GM21529 (cell line): ENCODE results near the gene VSIR.

Source experiments
- ATAC-seq: cut with Tn5 transposase; IDR thresholded peaks from one replicate; pipeline ENCODE4 v1.9.1; 2021; ENCODE audit not compliant: unreplicated experiment

VSIR gene

DNA sequence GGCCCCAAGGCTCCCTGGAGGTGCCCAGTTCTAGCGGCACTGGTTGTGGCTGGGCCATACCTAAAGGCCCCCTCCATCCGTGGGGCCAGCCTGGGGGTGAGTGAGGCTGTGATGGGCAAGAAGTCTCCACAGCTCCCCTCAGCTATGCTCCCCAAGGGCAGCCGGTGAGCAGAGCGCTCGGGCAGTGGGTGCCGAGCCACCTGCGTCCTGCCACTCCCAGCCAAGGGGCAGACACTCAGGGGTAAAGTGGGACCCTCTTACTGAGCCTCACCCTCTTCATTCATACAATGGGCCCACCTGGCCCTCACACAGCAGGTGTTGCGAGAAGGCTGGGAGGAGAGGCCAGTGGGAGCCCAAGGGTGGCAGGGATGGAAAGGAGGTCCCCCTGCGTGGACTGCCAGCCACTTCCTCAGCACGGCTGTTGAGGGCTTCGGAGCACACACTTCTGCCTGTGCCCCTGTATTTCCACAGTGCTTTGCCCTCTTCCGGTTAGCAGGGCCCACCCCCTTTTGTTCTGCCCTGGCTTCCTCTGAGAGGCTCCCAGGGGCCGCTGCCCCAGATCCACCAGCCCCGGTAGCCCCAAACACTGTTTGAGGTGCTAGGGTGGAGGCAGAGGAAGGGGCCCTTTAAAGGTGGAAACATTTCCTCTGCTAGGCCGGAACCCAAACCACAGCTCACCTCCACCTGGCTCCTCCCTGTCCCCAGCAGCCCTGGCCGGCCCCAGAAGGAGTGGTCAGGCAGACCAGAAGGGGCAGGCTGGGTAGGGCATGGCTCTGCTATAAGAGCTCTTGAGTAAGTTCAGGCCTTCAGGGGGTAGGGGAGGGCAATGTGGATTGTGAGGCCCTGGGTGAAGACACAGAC lies 37.4 kb downstream of the VSIR start:
- no peak for ATAC-seq

DNA sequence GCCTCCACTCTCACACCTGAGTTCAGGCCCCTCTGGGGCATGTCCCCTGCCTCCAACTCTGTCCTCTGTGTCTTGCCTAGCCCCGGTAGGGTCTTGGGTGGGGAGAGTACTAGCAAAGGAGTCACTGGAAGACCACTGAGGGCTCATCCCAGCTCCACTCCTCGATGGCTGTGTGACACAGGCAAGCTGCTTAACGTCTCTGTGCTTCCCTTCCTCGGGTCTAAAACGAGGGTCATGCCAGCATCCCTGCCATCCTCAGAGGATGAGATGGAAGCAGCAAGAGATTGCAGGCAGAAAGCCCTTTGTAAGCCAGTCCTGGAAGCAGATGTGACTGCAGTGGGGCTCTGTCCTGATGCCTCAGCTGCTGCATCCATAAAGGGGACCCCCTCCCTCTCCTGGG lies 38.5 kb downstream of the VSIR start:
- ATAC-seq = no peak

DNA sequence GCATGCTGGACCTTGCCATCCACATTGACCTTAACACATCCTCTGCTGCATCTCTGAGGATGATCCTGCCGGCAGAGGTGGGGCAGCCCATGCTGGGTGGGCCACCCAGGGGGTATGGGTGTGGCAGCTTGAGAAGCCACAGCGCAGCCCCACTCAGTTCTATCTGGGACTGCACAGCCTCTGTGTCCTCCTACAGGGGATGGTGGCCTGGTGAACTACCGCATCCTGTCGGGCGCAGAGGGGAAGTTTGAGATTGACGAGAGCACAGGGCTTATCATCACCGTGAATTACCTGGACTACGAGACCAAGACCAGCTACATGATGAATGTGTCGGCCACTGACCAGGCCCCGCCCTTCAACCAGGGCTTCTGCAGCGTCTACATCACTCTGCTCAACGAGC lies 41.5 kb downstream of the VSIR start:
- no peak for ATAC-seq

DNA sequence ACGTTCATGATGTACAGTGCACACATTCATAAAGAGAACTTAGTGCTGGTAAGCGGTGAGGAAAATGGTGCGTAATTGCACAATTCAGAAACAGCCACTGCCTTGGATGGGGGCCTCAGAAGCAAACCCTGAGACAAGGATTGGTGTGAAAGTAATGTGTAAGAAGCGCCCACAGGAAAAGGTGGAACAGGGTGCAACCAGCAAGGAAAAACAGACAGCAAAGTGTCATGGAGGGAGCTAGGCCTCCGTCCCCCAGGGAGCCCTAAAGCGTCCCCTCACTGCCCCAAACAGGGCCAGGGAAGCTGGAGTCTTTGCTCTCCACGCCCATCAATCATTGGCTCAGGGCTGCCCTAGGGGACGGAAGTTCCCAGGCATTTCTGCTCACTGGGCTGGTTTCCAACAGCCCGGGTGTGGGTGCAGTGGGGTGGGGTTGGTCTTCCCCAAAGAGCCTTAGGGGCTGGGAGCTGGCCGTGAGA lies 44.1 kb downstream of the VSIR start:
- ATAC-seq = no peak

DNA sequence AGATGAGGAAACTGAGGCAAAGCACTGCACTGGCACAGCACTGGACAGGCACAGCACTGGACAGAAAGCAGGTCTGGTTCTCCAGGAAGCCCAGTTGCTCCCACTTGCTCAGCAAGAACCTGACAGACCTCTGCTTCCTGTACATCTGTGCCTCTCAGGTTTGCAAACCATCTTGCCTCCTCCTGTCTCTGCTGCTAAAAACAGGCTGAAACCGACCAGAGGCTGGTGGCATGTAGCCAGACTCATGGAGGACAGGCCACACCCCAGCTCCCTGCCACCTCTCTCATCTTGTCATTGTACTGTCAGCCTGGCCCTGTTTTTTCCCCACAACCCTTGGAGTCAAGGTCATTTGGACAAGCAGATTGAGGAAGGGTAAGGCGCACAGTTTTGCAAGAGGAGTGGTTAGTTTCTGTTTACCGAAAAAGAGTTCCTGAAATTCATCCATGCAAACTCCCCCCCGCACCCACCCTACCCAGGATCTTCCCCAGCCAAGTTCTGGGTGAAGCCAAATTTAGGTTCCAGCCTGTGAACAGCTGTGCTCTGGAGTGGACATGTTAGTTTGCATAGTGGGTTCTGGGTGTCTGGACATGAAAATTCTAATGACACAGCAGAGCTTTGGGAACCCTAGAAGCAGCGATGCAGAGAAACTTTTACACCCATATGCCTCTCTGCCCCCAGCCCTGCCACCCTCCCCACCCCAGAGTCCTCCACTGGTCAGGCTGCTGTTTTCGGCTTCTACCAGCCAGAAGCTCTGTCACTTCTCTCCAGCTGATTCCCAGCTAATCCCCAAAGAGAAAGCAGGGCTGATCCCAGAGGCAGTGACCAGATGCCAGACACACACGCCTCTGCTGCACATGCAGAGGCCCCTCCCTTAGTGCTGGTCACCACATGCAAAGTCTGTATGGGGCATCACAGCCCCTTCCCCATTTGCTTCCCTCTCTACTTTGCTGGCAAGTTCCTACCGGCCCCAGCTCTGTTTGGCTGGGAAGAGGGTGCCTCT lies 45.3 kb downstream of the VSIR start:
- peak; percentile 68 for ATAC-seq

DNA sequence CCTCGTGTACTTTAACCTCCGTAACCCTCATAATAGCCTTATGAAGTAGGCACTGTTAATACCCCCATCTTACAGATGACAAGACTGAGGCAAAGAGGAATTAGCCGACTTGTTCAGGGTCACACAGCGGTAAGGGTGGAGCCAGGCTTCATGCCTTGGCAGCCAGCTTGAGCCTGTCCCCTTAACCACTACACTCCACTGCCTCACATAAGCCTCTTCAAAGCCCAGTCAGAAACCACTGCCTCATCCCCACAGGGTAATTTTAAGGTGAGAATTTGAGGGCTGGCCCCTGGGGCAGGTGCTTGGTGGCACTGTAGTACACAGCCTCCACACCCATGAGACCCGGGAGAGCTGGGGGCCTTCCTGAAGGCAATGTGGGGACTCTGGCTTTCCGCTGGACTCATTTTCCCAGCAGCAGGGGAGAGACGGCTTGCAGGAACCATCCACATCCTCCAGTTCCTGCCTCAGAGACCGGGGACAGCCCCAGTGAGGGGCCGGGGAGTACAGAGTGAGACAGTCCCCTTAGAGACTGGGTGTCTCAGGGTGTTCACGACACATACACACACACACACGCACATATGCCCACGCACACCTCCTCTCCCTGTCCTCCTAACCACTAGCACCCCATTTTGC lies 46.1 kb downstream of the VSIR start:
- ATAC-seq = peak; percentile 55

DNA sequence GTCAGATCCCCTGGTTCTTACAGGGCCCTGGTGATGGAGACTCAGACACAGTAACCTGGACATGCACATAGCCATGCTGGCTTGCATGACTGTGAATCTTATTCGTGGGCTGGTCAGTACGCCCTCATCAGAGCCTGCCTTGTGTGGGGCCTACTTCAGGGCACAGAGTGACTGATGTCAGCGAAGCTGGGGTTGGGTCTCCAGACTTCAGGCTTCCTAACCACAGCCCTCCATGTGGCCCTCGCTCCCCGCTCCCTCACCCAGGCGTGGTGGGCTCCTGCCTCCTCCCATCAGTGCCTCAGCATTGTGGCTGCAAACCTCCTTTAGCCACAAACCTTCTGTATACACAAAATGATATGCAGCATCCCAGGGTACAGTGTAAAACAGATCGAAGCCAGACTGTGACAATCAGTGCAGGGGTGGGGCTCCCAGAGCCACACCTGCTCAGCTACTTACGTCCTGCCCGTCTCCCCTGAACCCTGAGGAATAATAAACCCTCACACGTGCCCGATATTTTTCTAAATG lies 46.7 kb downstream of the VSIR start:
- no peak for ATAC-seq

DNA sequence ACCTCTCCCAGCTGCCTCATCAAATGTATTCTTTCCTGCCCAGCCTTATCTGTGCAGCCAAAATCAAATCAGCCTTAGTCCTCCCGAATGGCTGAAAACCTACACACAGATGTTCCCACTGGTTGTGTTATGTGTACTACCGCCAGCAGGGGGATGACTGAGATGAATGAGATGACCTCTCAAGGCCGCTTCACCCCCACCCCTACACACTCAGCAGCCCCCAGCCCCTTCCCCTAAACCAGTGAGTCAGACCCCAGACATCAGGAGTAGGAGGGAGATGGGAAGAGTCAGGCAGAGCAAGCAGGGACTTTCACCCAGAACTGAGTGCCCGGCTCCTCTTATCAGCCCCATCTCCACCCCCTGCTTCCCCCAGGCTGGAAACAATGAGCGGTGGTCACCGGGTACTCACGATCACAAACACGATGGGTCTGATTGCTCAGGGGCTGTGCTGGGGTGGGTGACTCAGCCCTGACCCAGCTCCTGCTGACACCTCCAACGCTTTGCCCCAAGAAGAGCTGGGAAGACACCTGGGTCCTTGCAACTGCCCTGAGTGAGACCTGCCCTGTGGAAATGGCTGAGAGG lies 47.2 kb downstream of the VSIR start:
- no peak for ATAC-seq

DNA sequence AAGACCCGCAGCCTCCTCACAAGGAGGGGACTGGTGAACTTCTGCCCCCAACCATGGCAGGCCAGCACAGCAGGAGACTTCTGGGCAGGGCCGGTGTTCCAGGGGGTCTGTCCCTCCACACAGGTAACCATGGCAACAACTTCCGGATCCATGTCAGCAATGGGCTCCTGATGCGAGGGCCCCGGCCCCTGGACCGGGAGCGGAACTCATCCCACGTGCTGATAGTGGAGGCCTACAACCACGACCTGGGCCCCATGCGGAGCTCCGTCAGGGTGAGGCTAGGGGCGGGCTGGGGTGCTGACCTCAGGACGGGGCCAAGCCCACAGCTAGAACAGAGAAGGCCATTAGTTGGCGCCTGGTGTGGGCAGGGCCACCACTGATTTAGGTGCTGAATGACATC lies 48.1 kb downstream of the VSIR start:
- ATAC-seq = no peak

DNA sequence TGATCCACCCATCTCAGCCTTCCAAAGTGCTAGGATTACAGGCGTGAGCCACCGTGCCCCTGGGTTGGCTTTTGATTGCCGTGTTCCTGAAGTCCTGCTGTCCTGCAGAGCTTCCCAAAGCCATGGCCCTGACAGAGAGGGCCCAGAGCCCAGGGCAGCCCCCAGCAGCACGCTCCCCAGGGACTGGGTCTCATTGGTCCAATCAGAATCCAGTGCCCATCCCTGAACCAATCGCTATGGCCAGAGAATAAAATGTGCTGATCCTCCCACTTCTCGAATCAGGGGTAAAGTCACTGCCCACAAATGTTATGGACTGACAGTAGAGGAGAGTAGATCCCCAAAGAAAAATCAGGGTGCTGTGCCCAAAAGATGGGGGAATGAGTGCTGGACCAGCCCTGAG lies 48.8 kb downstream of the VSIR start:
- ATAC-seq = no peak

DNA sequence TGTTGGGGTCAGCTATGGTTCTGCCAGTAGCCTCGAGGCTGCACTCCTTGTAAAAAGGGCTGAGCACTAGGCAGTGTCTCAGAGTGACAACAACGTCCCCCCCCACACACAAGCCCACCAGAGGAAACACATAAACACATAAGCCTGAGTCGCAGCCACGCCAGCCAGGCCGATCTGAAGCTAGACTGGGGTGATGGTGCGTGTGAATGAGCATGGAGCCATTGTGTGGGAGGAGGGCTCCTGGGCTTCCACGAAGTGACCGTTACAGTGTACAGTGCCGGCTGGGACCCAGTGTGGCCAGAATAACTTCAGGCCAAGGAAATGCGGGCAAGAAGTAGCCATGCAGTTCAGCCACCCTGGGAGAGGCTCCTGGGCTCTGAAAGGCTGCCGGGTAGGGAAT lies 50.0 kb downstream of the VSIR start:
- no peak for ATAC-seq

DNA sequence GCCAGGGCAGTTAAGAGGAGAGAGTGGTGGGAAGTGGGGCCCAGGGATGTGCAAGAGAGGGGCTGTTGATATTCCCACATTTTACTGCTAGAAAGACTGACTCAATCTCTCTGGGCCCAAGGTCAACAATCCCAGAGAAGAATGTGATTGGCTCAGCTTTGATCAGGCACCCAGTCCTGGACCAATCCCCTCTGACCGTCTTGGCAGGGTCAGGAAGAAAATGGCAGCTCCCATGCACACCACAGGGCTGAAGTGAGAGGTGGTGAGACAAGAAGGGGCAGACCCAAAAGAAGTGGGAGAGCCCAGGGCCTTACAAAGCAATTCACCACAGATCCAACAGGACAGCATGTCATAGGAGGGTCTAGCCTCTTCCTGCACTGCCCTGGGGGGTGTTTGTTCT lies 50.5 kb downstream of the VSIR start:
- no peak for ATAC-seq

DNA sequence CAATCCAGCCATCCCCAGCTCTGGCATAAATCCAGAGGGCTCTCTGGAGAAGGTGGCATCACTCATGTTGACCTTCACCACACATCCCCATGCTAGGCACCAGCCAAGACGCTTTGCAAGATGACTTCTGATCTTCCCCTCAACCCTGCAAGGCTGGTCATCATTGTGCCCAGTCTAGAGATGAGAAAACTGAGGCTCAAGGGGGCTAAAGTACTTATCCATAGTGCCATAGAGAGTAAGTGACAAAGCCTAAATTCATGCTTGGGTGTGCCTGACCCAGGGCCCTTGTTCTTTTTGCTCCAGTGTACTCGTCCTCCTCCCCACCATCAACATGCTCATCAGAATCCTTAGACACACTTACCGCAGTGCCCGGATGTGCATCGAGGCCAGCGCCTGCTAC lies 52.0 kb downstream of the VSIR start:
- ATAC-seq = no peak

DNA sequence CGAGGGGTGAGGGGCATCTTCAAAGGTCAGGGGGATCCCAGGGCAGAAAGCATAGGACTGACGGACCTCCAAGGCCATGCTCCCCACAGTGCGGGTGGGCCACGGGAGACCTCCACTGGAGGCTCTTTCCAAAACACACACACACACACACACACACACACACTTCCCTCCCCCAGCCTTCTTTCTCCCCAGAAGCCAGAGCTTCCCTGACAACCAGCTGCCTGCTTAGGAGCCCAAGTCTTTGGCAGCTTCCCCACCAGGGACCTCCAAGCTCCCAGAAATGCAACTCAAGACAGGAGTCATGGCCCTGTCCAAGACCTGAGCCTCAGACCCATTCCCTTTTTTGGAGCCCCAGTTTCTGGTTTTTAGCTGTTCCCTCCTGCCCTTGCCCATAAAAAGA lies 53.0 kb downstream of the VSIR start:
- no peak for ATAC-seq

DNA sequence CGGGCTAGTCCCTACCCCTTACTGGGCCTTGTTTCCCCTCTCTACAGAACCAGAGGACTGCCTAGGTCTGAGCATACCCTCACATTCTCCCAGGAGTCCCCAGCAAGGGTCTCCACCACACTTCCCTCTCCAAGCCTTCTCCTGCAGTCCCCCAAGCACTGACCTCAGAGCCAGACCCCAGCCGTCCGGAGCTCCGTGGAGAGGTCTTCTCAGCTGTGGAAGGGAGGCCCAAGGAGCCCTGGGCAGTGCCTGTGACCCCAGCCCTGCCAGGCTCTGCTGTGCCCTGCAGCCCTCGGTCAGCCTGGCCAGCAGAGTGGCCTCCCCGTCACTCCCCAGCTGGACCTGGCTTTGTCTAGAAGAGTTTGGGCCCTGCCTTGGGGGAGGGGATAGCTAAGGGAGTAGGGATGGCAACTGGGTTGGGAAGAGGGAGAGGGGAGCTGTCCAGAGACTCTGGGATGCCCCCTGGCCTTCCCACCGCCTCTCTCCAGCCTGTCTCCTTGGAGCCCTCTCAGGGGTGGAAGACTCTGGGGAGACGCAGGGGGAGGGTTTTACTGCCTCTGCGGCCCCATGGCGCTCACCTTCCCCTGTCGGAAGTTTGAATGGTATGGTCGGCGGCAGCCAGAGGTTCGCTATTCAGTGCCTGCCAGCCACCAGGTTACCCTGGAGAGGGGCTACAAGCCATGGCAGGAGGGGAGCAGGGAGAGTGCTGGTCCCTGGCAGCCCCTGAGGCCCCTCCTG lies 53.7 kb downstream of the VSIR start, which contains the start of gene C10orf105:
Gene C10orf105 (minus strand): TSS at position 315 of the 738 bp plus-strand sequence. CDS start 3,441 bp downstream, outside the sequence.
- no peak for ATAC-seq

DNA sequence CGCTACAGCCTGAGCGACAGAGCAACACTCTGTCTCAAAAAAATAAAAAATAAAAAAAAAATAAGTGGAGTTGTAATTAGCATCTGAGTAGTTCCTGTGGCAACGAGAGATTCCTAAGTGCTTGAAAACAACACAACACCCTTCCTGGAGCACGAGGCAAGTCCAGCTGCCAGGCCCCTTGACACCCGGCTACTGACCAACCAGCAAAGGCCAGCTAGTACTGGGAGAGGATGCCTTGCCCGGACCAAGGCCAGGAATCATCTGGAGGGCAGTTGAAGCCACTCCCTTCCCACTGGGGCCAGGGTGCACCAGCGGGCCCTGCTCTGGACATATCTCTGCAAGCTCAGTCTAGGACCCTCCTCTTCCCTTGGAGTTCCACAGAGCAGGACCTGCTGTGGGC lies 54.3 kb downstream of the VSIR start:
- ATAC-seq = no peak

DNA sequence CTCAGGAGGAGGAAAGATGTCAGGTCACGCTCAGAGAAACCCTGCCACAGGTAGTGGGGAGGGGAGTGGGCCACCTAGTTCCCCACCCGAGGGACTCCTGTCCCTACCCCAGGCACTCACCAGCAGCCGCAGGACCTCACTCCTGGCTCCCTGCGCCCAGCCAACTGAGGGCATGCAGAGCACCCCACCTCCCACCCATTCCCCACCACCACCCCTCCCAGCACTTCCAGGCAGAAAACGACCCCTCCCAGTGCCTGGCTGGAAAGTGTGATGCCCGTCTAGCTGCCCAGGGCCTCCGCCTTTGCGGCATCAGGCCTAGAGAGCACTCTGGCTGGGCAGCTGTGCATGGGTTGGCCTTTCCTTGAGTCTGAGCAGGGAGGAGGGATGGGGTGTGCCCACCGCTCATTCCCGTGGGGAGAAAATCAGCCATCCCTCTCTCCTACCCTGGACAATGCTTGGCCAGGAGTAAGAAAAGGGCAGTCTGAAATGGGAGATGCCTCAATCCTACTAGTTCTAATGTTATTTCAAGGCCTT lies 55.1 kb downstream of the VSIR start:
- ATAC-seq = no peak

DNA sequence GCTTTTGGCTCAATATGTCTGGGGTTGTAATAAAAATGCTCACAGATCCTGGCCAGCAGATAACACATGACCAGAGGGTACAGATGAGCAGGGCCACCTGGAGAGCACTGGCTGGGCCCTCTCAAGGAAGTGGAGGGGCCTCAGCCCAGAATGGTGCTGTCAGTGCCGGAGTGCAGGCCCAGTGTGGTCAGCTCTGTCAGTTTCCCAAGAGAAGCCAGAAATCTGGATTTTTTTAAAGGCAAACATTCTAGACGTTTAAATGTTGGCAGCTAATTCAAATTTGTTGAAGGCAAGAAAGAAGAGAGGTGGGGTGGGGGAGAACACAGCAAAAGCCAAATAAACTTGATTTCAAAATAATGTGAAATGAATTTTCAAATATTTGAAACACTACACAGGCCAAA lies 55.8 kb downstream of the VSIR start:
- no peak for ATAC-seq

DNA sequence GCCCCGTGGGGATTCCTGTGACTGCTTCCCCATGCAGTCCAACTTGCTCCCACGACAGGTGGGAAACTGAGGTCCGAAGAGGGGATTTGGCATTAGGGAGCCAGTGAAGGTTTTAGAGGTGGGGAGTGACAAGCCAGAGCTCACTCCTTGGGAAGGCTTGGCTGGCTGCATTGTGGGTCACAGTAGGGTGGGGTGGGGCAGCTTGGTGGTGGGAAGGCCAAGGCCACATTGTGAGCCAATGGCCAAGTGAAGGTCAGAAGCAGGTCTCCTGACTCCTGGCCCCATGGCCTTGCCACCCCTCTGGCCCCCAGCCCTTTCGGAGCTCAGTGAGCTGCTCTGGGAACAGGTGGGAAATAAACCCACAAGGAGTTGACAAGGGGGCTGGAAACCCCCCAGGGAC lies 56.3 kb downstream of the VSIR start:
- no peak for ATAC-seq

DNA sequence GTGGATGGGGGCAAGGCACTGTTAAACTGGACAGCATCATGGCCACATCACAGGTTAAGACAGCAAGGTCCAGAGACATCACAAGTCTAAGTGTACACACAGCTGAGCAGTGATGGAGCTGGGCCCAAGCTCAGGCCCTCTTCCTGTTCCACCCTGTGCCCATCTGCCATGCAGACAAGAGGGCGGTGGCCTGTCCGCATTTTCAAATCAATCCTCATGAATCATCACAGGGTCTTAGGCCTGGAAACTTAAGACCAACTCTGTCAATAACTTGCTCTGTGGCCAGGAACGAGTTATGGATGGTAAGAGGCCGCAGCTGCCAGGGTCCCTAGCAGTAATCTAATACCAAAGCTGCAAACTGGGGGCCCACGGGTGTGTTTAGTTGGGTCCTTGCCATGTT lies 56.9 kb downstream of the VSIR start:
- ATAC-seq = no peak
